HG03457 (cell line): Measurements from ENCODE around the gene HIC2.
"Not testable (repeated sequence)": the region's sequence is repeated elsewhere in the genome, so short reads cannot be mapped to it uniquely, and the experiment has no call there.

Source experiments
- ATAC-seq: cut with Tn5 transposase; IDR thresholded peaks from one replicate; pipeline ENCODE4 v1.9.1; 2021; ENCODE audit warnings: moderate number of reproducible peaks; ENCODE audit not compliant: unreplicated experiment

The HIC2 gene

DNA sequence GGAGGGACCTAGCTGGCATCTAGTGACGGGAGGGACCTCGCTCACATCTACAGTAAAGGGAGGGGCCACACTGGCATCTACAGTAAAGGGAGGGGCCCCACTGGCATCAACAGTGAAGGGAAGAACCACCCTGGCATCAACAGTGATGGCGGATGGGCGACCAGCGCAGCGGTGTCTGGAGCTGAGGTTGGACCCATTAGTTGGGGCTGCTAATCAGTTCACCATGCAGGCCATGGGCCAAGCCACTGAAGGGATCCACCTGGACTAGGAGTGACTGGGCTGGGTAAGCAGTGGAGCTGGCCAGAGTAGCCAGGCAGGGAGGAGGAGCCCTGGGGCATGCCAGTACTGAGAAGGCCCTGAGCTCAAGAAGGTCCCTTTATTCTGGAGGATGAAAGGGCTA lies 73.4 kb downstream of the HIC2 start:
- not testable (repeated sequence) for ATAC-seq

DNA sequence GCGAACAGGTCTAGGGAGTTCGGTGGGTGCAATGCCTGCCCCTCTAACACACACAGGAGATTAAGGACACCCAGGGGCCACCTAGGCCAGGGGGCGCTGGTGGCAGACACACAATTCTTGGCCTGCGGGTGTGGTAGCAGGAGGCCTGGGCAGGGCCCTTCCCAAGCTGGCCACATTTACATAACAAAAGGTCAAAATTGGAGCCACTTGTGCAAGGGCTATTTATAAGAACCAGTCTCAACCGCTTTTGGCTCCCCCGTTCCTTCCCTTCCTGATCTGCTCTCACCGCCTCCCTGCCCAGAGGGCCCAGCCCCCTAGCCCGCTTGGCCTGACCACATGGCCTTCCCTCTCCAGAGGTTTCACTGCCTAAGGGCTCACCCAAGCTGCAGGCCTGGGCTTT lies 75.1 kb downstream of the HIC2 start:
- ATAC-seq: not testable (repeated sequence)

DNA sequence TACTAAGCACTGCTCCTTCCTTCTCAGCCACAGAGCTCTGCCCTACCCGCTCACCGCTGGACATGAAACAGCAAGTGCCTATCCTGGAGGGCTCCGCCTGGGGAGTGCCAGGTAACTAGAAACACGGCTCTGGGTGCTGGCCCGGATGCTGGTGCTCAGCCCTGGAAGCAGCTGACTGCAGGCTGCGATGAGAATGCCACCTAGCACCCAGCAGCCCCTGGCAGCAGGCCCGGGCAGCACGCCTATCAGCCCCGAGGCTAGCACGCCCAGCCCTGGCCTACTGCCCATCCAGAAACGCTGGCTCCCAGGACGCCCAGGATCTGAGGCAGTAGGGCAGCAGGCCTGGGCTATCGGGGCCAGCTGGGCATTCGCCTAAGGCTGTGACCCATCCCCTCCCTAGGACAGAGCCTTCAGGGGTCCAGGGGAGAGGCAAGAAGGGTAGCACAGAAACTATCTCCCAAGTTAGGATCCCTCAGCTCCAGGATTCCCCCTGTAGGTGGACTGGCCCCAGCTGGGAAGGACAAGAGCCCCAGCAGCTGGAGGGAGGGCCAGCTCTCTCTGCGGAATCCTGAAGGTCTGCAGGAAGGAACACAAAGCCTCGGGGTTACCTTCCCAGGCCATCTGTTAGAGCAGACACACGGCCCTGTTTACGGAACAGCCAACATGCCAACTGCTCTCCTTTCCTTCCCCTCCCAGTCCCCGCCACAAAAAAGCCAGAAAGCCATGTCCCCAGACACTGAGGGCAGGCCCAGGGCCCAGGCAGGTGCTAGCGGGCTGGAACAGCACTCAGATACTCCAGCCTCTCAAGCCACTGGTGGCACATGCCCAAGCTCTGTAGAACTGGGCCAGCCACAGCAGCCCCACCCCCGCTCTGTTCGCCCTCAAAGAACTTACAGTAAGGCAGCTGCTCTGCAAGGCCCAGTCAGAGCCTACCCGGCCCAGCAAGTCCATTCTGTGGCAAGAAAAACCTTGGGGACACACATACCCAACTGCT lies 76.9 kb downstream of the HIC2 start:
- ATAC-seq: not testable (repeated sequence)

DNA sequence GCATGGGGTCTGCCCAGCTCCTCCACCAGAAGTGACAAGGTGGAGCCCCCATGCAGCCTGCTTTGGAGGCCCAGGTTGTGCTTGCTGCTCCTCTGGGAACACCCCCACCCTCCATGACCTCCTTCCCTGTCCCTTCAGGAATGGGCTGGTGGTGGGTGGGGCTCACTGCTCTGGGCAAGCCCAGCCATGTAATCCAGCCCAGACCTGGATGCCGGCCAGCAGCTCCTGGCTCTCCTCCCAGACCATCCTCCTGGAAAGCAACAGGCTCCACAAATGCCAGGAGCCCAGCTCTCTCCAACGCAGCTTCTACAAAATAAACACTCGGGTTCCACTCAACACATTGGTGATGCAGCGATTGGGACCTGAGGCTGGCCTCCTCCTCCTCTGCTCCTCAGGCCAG lies 80.8 kb downstream of the HIC2 start:
- not testable (repeated sequence) for ATAC-seq

DNA sequence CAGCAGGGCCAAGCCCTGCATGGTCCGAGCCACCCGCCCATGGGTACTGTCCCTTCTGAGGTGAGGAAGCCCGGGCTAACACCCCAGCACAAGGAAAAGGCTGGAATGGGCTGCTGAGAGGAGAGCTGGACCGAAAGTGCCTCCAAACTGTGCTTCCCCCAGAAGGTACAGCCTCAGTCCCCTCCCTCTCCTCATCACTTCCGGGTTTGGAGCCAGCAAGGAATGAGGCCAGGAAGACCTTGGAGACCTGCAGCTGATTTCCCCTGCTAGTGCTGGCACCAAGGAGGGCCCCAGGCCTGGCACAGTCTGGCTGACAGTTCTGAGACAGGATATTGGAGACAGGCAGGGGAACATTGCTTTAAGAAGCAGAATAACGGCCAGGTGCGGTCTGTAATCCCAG lies 81.3 kb downstream of the HIC2 start:
- not testable (repeated sequence) for ATAC-seq

DNA sequence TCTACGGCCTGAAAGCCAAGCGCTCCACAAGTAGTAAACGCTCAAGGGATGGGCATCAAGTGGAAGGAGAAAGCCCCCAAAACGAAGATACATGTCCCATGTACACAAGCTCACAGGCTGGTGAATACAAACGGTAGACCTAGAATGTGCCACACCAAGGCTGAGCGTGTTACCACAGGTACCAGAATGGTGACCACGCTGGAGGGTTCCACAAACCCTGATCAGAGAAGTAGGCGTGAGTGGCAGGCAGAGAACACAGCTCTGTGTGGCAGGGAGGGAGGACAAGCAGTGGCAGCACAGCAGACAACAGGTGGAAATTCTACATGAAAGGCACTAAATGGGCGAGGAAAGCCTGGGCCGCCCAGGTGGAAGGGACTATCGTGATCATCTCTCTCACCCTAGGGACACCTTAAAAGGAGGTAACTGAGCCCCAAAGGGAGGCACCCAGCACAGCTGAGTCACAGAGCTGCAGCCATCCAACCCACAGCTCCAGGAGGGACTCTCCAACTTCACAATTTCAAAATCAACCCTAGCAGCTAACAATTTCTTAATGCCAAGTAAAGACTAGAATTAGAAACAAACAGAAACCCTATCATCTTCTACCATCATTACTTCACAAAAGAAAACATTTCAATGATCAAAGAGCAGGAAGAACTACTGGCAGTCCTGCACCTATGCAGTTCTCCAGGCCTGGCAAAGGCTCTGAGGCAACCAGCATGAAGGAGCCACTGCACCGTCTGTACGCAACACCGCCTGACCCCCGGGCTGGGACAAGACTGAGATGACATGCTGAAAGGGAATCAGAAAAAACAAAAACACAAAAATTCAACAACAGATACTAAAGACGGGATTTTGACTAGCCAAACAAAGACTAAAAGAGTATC lies 82.7 kb downstream of the HIC2 start:
- ATAC-seq: not testable (repeated sequence)
